Fibroblast of skin of left biceps (primary cell): ENCODE results near the gene IGHMBP2.

Experiments used
- DNase-seq, 2 experiments: peaks; one replicate each; pipeline ENCODE4 v3.0.0-alpha.2; 2013; ENCODE audit warnings: low read depth in 2 of 2

IGHMBP2 gene

DNA sequence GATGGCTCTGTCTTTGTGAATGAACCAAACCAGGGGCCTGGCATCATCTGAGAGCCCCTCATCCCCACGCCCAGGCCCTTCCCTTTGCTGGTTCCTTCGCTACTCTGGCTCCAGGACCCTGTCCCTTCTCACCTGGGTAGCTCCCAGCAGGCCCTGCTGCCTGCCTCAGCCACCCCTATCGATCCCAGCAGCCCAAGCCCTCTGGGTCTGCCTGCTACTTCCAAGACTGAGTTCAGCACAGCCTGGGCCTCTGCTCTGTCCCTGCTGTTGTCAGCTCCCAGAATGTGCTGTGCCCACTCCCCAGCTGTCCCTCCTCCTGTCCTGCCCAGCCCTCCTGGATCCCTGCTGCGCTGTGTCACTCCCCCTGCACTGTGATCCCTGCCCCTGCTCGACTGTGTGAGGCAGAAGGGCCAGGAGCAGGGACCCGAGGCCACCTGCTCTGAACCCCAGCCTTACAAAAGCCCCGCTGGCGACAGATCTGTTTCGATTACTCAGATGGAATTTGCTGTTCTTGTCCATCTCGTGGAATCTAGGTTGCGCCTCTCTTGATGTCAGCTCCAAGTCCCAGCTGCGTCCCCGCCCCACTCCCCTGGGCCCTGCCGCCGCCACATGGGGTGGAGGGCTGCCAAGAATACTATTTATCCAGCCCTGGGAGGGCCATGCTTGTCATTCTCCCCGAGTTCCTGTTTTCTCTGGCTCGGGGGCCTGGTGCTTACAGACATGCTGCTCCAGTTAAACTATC is 13.0 kb upstream of the IGHMBP2 start:
- peak; percentile 76 to 78 for DNase-seq

DNA sequence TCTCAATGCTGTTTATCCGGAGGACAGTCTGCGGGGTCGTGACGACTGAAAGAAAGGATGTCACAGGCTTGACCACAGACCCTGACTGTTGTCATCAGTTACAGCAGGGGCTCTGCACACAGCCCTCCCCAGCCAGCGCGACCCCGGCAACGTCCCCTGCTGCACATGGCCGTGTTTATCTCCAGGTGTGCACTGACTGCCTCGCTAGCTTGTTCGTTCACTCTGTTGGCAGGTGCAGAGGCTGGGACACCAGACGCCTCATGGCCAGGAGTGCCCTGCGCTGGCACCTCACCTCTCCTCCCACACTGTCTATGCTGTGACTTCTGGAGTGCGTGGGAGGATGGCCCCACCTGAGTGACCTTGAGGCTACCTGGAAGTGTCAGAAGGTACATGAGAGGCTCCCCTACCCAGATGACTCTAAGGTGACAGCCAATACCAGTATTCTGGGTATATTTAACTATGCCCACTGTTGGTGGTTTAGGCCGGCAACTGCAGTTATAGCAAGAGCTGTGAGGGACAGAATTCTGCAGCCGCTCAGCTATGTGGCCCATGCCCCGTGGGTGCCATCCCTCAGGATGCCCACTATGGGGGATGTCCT is 12.2 kb upstream of the IGHMBP2 start:
- no peak for DNase-seq

DNA sequence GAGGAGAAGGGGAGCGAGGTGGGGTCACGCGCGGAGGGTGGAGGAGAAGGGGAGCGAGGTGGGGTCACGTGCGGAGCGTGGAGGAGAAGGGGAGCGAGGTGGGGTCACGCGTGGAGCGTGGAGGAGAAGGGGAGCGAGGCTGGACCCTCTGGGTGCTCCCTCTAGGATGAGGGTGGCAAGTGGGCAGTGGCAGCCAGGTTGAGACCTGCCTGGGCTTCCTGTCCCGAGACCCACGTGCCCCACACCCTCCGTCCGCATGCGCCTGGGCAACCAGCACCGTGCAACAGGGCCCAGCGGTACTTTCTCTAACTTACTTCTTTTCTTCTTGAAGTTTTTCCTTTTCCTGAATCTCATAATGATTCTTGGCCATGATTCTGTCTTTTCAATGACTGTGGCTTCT is 11.1 kb upstream of the IGHMBP2 start:
- DNase-seq, result no peak

DNA sequence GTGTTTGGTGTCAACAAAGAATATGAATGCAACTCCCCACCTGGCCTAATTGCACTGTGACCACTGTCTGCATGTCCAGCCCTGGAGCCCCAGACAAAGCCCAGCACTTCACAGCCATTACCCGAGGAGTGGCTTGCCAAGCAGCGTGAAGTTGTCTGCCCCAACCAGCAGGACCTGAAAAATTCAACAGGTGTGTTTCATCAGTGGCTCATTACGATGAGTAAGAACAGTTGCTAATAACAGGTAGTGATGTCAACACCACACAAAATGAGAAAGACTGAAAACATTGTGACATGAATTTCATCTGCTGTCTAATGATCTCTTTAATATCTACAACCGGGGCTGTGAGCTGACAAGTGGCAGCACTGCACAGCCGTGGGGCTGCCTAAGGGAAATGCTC is 10.4 kb upstream of the IGHMBP2 start:
- no peak for DNase-seq

DNA sequence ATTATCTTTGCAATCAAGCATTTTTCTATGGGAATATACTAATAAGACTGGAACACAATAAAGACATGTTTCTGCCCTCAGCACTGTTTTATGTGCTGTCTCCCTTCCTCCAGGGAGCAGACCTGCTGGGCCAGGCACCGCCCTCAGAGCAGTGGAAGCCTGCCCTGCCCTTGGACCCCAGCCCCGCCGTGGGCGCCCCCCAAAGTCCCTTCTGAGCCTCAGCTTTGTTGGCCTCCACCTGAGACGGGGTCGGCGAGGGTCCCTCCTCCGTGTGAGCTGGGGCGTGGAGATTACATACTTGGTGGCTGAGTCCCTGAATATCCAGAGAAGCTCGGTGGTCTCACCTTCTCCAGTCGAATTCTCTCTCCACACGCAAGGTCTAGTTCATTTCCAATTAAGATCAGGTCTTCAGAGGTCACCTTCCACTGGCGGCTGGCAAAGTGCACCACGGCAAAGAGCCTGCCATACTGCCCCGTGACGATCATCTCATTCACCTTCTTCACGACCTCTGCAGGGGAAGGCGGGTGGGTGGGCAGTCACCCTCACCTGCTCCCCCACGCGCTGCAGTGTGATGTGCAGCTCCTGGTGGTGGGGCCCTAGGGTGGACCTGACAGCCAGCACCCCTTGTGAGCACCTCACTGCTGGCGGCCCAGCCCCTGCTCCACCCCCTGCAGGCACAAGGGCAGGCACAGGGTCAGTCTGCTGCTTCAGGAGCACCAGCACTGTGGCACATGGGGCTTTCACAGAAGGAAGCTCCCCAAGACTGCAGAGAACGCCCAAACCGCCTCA is 7.3 kb upstream of the IGHMBP2 start:
- DNase-seq, result no peak

DNA sequence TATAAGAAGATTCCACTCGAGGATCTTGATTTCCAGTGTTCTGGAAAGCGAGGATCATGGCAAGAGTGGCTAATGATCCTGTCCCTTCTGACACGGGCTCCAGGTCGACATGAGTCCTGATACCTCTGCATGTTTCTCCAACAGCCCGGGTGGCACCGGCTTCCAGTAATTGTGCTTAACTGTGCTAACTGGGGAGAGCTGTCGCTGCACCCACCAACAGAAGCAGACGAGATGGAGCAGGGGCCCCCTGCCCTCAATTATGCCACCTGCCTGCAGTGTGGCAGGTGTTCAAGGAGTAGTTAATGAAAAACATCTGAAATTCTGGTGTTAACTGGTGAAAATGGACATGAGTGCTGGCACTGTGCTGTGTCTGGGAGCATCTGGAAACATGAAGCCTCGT is 6.2 kb upstream of the IGHMBP2 start:
- DNase-seq, result no peak

DNA sequence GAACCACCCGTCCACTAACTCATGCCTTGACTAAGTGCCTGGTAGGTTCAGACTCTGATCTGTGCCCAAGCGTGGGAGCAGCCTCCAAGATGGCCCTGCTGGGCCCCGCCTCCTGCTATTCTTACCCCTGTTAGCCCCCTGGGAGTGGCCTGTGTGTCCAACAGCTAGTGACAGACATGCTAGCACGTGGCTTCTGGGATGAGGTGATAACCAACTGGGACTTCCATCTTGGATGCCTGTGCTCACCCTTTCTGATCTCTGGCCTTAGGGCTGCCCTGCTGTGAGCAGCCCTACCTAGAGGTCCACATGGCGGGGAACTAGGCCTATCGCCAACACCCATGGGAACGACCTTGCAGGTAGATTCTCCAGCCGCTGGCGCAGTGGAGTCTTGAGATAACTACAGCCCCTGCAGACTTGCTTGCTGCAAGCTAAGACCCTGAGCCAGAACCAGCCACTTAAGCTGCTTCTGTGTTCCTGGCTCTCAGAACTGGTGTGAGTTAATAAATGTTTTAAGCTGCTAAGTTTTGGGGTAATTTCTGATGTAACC is 2.8 kb upstream of the IGHMBP2 start:
- no peak for DNase-seq

DNA sequence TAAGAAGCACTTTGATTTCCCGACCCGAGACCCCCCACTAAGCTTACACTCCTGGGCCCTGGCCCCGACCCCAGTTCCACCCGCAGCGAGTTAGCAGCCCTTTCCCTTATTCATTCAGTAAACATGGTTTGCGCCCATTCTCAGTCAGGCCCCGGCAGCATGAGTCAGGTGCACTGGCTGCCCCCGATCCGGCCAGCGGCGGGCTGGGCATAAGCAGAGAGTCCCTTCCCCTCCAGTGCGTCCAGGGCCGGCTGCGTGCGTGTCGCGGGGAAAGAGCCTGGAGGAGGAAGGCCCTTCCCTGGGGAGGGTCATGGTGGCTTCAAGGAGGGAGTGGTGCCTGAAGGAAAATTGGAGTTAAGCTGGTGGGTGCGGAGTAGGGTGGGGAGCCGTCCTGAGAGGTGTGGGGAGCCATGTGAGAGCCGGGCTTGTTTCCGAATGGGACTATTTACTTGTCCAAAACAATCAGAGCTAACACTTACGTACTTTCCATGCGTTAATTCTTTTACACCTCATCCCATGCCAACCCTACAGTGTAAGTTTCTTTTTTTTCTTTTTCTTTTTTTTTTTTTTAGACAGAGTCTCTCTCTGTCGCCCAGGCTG is 657 bp downstream of the IGHMBP2 start:
- DNase-seq, result no peak

DNA sequence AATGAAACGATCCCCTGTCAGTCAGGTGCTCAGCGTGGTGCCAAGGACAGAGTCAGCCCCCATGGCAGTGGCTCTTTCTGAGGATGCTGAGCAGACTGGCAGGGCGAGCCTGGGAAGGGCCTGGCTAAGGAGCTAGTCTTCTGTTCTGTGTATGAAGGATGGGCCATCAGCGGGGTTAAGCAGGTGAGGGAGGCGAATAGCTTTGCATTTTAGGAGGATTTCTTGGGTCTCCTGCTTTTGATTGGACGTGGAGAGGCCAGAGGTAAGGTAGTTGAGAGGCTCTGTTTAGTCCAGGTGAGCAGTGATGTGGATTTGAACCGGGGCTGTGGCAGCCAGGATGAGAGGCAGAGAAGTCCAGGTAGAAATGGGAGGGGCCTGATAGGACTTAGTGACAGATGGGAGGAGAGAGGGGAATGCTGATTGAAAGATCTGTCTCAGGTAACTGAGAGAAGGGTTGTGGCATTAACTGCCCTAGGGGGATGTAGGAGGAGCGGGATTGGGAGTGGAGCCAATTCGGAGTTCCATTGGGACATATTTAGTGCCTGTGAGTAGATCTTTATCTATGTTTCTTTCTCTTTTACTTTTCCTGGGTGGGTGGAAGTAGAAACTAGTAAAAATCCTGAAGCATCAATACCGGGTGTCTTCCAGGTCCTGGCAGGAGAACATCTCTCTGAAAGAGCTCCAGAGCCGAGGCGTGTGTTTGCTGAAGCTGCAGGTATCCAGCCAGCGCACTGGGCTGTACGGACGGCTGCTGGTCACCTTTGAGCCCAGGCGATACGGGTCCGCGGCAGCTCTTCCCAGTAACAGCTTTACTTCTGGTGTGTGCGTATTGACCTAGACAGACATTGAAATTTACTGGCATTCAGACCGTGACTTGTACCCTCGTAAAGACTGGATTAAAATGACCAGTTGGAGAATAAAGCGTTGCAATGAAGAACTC is 2.0 kb downstream of the IGHMBP2 start:
- no peak for DNase-seq

DNA sequence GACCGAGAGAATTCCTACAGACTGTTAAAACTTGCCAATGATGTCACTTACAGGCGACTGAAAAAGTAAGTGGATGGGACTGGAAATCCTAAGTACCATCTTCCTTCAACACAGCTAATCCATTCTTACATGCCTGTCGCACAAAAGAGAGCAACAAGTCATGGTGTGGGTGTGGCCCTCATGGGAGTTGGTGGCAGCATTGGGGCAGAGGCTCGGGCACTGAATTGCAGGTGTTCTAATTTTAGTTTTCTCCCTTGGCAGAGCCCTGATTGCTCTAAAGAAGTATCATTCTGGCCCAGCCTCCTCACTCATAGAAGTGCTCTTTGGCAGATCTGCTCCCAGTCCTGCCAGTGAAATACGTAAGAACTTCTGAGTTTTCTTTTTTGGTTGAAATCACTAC is 4.6 kb downstream of the IGHMBP2 start:
- DNase-seq, result no peak

DNA sequence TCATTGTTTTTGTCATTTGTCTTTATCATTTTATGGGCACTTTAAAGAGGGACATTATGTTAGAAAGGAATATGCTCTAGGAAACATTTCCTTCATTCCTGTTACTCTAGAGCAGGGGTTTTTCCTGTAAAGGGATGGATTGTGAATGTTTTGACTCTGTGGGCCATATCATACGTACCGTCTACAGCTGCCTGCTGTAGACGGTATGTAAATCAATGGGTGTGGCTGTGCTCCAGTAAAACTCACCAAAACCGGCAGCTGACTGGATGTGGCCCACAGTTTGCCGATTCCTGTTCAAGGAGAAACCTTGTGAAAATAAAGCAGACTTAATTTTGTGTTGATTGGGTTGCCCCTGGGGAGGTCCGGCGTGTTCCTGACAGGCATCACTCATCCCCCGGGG is 7.3 kb downstream of the IGHMBP2 start:
- no peak for DNase-seq

DNA sequence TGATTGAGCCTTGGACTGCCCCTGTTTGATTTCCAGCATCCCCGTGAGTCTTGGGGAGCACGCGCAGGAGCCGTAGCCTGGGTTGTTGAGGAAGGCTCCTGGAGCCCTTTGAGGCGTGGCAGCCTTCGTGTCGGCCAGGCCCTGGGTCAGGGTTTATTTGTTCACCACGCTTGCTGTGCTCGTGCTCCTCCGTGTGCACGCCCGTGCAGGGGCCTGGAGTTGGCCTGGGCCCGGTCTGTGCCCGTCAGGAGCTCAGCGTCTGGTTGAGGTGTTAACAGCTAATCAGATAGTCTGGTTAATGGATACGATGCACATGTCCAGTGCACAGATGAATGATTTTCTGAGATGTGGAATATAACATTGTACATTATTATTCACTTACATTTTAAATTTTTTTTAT is 8.0 kb downstream of the IGHMBP2 start:
- no peak for DNase-seq

DNA sequence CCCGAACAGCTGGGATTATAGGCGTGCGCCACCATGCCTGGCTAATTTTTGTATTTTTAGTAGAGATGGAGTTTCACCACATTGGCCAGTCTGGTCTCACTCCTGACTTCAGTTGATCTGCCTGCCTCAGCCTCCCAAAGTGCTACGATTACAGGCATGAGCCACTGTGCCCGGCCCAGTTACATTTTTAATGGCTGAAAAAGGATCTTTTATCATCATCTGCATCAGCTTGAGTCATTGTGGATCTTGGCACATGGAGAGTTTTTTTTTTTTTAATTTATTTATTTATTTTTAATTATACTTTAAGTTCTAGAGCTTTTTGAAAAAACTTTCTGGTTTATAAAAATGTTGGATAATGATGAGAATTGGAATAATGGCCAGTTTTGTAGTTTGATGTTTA is 8.6 kb downstream of the IGHMBP2 start:
- no peak for DNase-seq

DNA sequence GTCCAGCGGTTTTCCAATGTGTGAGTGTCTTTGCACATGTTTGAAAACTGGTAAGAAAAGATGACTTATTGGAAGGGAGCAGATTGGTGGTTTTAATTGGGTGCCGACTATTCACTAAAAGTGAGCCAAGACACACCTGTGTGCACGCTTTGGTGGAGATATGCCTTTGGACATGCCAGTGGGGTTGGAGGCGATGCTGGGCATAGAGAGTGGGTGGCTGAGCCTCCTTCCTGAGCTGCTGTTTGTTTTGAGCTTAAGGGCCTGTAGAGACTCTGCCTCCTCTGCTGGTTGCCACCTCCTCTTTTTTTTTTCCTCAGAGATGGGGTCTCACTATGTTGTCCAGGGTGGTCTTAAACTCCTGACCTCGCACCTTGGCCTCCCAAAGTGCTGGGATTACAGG is 9.5 kb downstream of the IGHMBP2 start:
- no peak for DNase-seq

DNA sequence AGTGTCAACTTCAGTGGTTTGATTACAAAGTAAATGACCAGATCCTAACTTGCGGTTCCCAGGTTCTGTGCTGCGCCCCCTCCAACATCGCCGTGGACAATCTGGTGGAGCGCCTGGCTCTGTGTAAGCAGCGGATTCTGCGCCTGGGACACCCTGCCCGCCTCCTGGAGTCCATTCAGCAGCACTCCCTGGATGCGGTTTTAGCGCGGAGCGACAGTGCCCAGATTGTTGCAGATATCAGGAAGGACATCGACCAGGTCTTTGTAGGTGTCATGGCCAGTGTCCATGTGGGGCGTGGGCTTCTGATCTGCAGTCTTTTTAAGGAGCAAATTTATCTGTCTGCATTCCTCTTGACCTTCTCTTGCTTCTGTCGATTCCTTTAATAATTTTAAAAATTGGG is 11.1 kb downstream of the IGHMBP2 start:
- DNase-seq, result no peak

DNA sequence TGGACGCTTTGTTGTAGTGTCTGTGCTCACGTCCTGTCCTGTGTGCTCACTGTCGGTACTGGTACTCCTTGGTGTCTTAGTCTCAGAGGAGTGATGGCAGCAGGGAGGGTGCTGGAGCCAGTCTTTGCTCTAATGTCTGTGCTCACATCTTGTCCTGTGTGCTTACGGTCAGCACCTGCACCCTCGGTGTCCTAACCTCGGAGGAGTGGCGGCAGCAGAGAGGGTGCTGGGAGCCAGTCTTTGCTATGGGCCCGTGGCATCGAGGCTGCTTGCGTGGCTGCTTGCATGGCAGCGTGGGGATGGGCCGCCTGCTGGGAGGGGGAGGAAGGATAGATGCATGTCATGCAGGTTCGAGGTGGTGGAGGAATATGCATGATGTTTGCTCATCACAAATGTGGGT is 12.7 kb downstream of the IGHMBP2 start:
- DNase-seq, result no peak

DNA sequence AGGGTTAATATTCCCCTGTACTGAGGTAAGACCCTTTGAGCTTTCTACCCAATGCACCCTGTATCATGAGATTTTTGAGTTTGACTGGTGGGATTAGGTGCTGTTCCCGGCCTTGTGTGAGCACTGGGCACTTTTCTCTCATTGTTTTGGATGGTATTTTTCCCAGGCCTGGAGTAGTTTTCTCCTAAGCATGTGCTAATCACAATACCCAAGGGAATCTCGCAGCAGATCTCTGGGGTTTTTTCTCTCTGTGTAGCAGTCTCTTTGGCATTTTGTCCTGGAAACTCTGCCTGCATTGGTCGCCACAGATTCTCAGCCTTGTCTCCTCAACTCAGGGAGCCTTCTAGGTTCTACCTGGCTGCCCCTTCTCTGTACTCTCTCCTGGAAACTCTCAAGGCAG is 19.9 kb downstream of the IGHMBP2 start:
- no peak for DNase-seq

DNA sequence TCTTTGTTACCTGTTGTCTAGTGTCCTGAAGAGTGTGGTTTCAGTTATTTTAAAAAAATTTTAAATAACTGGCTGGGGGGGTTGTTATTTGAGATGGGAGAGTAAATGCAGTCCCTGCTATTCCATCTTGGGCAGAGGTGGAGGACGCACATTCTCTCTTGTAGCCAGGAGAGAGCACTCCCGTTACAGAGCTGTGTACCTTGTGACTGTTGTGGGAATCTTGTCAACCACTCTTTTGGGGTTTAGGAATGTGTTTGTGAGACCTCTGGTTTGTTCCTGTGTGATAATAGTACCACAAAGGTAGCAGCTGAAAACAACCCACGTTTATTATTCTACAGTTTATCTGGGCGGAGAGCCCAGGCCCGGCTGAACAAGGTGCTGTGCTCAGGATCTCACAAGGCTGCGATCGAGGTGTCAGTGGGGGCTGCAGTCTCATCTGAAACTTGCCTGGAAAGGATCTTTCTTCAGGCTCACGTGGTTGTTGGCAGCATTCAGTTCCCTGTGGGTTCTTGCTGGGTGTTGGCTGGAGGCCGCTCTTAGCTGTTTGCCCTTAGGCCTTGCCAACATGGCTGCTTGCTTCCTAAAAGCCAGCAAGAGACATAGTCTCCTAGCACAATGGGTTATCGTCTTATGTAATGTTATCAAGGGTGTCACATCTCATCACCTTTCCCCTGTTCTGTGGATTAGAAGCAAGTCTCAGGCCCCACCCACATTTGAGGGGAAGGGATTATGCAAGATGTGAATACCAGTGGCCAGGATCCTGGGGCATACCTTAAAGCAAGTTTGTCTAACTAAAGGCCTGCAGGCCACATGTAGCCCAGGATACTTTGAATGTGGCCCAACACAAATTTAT is 20.6 kb downstream of the IGHMBP2 start:
- DNase-seq, result no peak

DNA sequence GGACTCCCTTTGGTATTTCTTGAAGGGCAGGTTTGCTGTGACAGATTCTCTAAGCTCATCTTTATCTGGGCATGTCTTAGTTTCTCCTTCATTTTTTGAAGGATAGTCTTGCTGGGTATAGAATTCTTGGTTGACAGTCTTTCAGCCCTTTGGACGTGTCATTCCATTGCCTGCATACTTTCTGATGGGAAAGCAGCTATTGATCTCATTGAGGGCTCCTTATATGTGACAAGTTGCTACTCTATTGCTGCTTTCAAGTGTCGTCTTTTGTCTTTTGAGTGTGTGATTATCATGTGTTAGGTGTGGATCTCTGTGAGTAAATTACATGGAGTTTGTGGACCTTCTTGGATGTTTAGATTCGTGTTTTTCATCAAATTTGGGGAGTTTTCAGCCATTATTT is 21.9 kb downstream of the IGHMBP2 start:
- DNase-seq, result no peak
